Astrocyte of the cerebellum (primary cell): ENCODE data around the gene CCNL2.

ENCODE experiments used
- DNase-seq: peaks from one replicate; pipeline ENCODE4 v3.0.0-alpha.2; 2011; ENCODE audit warnings: low read depth
- H3K4me3 ChIP-seq: 2 replicates; pipeline ENCODE4 v1.5.1; 2011; ENCODE audit warnings: mild to moderate bottlenecking, low read depth, low read length, moderate library complexity
- CTCF ChIP-seq: IDR thresholded peaks from 2 replicates; pipeline ENCODE4 v1.5.1; 2012; ENCODE audit warnings: low read length, low read depth, moderate library complexity, mild to moderate bottlenecking; ENCODE audit errors: missing control alignments
- in situ Hi-C: cut with HindIII; loops from 2 replicates; pipeline ENCODE4 v1.10.0; 2017; ENCODE audit warnings: low sequenced_read_pairs

CCNL2 gene

GRCh38 chr1:1400576-1401456 is 1.7 kb upstream of the CCNL2 start:
- DNase-seq, result no peak
- in situ Hi-C loops, result no loop called here
- TF ChIP-seq CTCF, result no peak
- peak overlapping the region; percentile 97 for H3K4me3 ChIP-seq

GRCh38 chr1:1399872-1400575 is 889 bp upstream of the CCNL2 start:
- TF ChIP-seq CTCF, result no peak
- in situ Hi-C loops, result no loop called here
- H3K4me3 ChIP-seq, result peak overlapping the region; percentile 97
- no peak for DNase-seq

GRCh38 chr1:1398677-1399186 is 403 bp downstream of the CCNL2 start:
- in situ Hi-C loops, result no loop called here
- TF ChIP-seq CTCF, result no peak
- DNase-seq, result no peak
- peak overlapping the region; percentile 97 for H3K4me3 ChIP-seq

DNA sequence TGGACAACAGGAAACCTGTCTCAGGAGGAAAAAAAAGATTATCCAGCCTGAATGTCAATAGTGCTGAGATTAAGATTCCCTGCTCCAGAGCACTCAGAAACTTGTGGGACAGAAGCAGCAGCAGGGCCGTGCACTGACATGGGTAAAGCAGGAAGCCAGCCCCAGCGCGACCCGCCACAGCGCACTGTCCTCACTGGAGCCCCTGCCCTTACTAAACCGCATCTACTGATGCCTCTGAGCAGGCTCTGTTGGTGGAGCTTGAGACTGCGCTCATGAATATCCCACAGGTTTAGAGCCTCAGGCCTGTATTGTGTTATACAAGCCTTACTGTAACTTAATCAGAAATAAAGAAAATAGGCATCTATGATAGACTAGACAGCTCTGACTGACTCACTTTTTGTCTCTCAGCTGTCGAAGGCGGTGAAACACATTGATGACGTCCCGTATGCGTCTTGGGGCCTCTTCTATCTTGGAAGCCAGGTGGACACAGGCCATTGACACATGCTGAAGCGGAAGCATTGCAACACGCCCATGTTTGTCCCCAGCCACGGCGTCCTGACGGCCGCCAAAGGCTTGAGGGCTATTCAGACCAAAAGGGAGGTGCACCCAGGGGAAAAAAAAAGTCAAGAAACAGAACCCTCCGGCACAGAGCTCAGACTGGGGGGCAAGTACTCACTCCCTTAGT is 1.2 kb downstream of the CCNL2 start:
- no peak for TF ChIP-seq CTCF
- in situ Hi-C loops, result no loop called here
- H3K4me3 ChIP-seq, result peak overlapping the region; percentile 97
- DNase-seq, result no peak

GRCh38 chr1:1395166-1395565 is 4.0 kb downstream of the CCNL2 start:
- no peak overlapping the region for H3K4me3 ChIP-seq
- in situ Hi-C loops, result no loop called here
- no peak for TF ChIP-seq CTCF
- DNase-seq, result no peak

DNA sequence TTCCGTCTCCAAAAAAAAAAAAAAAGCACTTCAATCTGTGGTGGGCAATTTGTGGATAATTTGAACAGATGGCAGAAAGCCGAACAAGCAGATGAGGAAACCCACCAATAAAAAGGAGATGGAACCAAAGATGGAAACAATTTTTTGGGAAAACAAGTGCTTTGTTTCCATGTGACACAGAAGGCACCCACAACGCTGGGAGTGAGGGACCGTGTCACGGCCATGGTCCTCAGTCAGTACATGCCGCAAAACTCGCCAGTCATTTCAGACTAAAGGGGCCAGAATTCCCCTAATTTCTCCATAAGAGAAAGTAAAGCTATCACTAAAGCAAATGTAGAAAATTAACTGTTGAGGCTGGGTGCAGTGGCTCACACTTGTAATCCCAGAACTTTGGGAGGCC is 5.0 kb downstream of the CCNL2 start:
- in situ Hi-C loops, result no loop called here
- no peak for DNase-seq
- H3K4me3 ChIP-seq, result no peak overlapping the region
- no peak for TF ChIP-seq CTCF
